Fibroblast of the aortic adventitia (primary cell): ENCODE results near the gene APOL6. TPM values are rescaled to one million over a fixed set of nuclear protein-coding genes. Genes with fewer than 3 reads are reported as not detected.
"Not testable (repeated sequence)": the region's sequence is repeated elsewhere in the genome, so short reads cannot be mapped to it uniquely, and the experiment has no call there.

Experiments used
- DNase-seq: peaks from one replicate; pipeline ENCODE4 v3.0.0-alpha.2; 2010; ENCODE audit warnings: low read depth
- H3K4me3 ChIP-seq: 2 replicates; pipeline ENCODE4 v1.5.1; 2011; ENCODE audit warnings: low read depth, mild to moderate bottlenecking, control low read depth, low read length, moderate library complexity
- total RNA-seq: library from RNA; depleted of rRNA; stranded (reverse); fragments of >200 nt; gene quantifications from 2 replicates; pipeline ENCODE4 v1.2.3, GENCODE V29; 2012; ENCODE audit warnings: low replicate concordance
- TF ChIP-seq, protein P1 (sequence below): IDR thresholded peaks from 2 replicates; pipeline ENCODE4 v1.5.1; 2011; ENCODE audit warnings: mild to moderate bottlenecking, low read length, control low read depth, inconsistent platforms; ENCODE audit not compliant: insufficient read depth

Gene APOL6
- total RNA-seq, 1 donor: 29.4 TPM

DNA sequence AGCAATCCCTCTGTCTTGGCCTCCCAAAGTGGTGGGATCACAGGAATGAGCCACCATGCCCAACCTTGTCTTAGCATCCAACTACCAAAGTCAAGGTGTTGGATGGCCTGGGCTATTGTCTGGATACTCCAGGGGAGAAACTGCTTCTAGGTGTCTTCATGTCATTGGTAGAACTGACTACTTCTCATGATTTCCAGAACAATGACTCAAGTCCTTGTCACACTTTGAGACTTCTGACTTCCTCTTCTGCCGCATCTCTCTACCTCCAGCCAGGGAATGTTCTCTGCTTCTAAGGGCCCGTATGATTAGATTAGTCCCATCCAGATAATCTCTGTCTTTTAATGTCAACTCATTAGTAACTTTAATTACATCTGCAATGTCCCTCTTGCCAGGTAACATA is 30.6 kb downstream of the APOL6 start:
- DNase-seq: no peak
- TF ChIP-seq, protein P1, sequence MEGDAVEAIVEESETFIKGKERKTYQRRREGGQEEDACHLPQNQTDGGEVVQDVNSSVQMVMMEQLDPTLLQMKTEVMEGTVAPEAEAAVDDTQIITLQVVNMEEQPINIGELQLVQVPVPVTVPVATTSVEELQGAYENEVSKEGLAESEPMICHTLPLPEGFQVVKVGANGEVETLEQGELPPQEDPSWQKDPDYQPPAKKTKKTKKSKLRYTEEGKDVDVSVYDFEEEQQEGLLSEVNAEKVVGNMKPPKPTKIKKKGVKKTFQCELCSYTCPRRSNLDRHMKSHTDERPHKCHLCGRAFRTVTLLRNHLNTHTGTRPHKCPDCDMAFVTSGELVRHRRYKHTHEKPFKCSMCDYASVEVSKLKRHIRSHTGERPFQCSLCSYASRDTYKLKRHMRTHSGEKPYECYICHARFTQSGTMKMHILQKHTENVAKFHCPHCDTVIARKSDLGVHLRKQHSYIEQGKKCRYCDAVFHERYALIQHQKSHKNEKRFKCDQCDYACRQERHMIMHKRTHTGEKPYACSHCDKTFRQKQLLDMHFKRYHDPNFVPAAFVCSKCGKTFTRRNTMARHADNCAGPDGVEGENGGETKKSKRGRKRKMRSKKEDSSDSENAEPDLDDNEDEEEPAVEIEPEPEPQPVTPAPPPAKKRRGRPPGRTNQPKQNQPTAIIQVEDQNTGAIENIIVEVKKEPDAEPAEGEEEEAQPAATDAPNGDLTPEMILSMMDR: no peak
- H3K4me3 ChIP-seq: no peak overlapping the region

DNA sequence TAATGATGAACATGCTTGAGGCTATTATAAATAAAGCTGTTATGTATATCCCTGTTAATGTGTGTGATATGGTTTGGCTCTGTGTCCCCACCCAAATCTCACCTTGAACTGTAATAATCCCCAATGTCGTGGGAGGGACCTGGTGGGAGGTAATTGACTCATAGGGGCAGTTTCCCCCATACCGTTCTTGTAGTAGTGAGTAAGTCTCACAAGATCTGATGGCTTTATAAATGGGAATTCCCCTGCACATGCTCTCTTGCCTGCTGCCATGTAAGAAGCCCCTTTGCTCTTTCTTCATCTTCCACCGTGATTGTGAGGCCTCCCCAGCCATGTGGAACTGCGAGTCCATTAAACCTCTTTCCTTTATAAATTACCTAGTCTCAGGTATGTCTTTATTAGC is 31.2 kb downstream of the APOL6 start:
- H3K4me3 ChIP-seq, DNase-seq: not testable (repeated sequence)

DNA sequence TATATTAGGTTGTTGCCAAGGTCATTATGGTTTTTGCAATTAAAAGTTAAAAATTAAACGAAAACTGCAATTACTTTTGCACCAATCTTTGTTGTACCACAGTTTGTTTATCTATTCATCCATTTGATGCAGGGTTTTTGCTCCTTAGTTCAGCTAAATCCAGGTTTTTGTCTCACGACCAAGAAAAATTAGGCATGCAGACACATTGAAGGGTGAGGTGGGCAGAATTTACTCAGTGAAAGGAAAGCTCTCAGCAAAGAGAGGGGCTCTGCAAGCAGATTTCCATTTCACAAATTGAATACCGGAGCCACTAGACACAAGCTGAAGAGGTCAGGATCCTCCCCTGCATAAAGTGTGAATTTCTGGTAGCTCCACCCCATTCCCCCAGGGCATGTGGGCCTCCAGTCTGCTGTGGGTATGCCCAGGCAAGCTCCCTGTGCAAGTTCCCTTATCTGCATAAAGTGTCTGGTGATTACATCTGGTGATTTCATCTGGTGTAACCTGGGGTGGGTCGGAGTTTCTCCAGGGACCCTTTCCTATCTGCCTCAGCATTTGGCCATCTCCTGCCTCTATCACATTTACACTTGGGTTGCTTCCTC is 33.3 kb downstream of the APOL6 start:
- TF ChIP-seq, protein P1: no peak
- DNase-seq: no peak

DNA sequence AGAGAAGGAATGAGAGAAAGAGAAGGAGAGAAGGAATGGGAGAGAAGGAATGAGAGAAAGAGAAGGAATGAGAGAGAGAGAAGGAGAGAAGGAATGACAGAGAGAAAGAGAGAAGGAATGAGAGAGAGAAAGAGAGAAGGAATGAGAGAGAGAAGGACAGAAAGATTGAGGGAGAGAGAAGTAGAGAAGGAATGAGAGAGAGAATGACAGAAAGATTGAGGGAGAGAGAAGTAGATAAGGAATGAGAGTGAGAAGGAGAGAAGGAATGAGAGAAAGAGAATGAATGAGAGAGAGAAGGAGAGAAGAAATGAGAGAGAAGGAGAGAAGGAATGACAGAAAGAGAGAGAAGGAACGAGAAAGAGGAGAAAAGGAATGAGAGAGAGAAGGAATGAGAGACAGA is 35.3 kb downstream of the APOL6 start:
- H3K4me3 ChIP-seq: no peak overlapping the region
- DNase-seq: no peak
- TF ChIP-seq, protein P1: no peak

More for the DNA sequence above, 33.3 kb downstream of the APOL6 start:
- H3K4me3 ChIP-seq: no peak overlapping the region

DNA sequence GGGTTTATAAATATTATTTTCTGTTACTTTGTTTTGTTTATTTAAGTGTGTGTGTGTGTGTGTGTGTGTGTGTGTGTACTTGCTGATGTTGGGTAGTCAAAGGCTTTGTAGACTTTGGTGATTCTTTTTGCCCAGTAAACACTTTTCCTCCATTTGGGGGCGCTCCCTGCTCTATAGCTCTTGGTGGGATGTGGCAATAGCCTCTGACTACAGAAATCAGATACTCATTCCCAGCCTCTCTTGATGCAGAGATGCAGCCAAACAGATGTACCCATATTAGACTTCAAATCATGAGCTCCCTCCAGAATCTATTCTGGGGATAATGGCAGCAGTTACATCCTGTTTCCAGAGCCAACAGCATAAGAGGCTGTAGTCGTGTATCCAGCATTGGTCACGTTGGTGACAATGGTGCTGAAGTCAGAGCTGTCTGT is 36.0 kb downstream of the APOL6 start:
- peak; percentile 54 for DNase-seq
- TF ChIP-seq, protein P1: peak; percentile 45
- H3K4me3 ChIP-seq: no peak overlapping the region

DNA sequence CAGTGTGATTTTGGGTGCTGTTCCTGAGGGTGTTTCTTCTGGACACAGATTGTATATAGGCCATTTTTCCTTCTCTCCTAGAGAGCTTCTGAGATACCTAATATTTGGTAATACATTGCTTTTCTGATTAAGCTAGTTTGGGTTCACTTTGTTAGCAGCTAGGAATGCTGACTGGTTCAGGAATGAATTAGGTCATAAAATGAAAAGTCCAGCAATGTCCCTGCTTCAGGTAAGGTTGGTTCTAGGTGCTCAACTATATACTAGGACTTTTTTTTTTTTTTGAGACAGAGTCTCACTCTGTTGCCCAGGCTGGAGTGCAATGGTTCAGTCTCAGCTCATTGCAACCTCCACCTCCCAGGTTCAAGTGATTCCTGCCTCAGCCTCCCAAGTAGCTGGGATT is 36.5 kb downstream of the APOL6 start:
- DNase-seq: no peak
- TF ChIP-seq, protein P1: no peak
- H3K4me3 ChIP-seq: no peak overlapping the region

DNA sequence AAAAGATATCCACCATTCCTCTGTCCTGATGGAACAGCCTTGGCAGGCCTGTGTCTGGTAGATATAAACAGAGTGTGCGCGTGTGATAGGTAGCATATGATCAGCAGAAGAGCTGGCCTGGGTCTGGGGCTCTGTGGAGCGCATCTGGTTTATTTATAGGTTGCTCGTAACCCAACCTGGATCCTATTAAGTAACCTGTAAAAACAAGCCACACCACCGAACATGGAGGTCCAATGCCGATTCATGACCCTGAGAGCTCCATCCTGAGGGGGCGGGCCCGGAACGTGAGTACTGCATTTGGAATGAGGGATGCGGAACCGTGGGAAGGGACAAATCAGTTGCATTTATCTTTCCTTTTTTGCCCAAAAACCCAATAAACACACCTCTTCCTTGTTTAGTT is 37.5 kb downstream of the APOL6 start:
- DNase-seq: no peak
- no peak overlapping the region for H3K4me3 ChIP-seq
- TF ChIP-seq, protein P1: no peak
